Prostate gland (tissue), 2 donors: ENCODE results near the gene DPAGT1. TPM values are rescaled to one million over a fixed set of nuclear protein-coding genes. Genes with fewer than 3 reads are reported as not detected.

Experiments
- DNase-seq: peaks from one replicate; pipeline ENCODE4 v3.0.0-alpha.2; 2019; ENCODE audit warnings: low spot score
- H3K27ac ChIP-seq, 2 donors: fragments of 200-600 bp; sonication (generic); 2 replicates each; pipeline ENCODE4 v1.5.1; 2017 to 2019
- H3K27me3 ChIP-seq: fragments of 200-600 bp; sonication (generic); replicated peaks from 2 replicates; pipeline ENCODE4 v1.5.1; 2019; ENCODE audit not compliant: insufficient read depth
- H3K36me3 ChIP-seq, 2 donors: fragments of 200-600 bp; sonication (generic); 1 replicate in 1 of 2; 2 replicates in 1 of 2; pipeline versions ENCODE4 v1.5.1 to v1.8.1; 2017 to 2019
- H3K4me1 ChIP-seq: fragments of 200-600 bp; sonication (generic); replicated peaks from 2 replicates; pipeline ENCODE4 v1.5.1; 2019
- H3K4me3 ChIP-seq, 2 donors: fragments of 200-600 bp; sonication (generic); 2 replicates each; pipeline ENCODE4 v1.5.1; 2017 to 2019
- H3K9me3 ChIP-seq: fragments of 200-600 bp; sonication (generic); 2 replicates; pipeline ENCODE4 v1.5.1; 2017
- POLR2A ChIP-seq: fragments of 450-650 bp; IDR thresholded peaks from one replicate; pipeline ENCODE4 v1.6.1; 2016; ENCODE audit warnings: antibody characterized with exemption, mild to moderate bottlenecking
- POLR2AphosphoS5 ChIP-seq: sonication (generic); formaldehyde crosslinking; IDR thresholded peaks from one replicate; pipeline ENCODE4 v1.6.1; 2017; ENCODE audit warnings: antibody characterized with exemption
- WGBS: methylation state at CpG from one replicate; pipeline ENCODE4 v1.1.5; 2018; 5-methylcytosine and 5-hydroxymethylcytosine counted together
- intact Hi-C: fragments of 100-400 bp; cut with DNase I; formaldehyde crosslinking; loops from one replicate; pipeline ENCODE4 v1.14.2; 2022
- total RNA-seq, 2 donors: library from RNA; depleted of rRNA; stranded (reverse); fragments of >200 nt; gene quantifications; one replicate each; pipeline ENCODE4 v1.1.0, GENCODE V29; 2016
- TF ChIP-seq, protein P1 (sequence below), 4 experiments: fragments of 200-600 bp in 2 of 4; fragments of 450-650 bp in 2 of 4; sonication (generic) in 2 of 4; IDR thresholded peaks; 1 replicate in 3 of 4; 2 replicates in 1 of 4; pipeline ENCODE4 v1.5.1; 2016 to 2019; ENCODE audit warnings: antibody characterized with exemption in 4 of 4, mild to moderate bottlenecking in 2 of 4, moderate library complexity in 2 of 4

Gene DPAGT1
- total RNA-seq, 2 donors from 2014 or later, result 39.6 to 49.6 TPM

DNA sequence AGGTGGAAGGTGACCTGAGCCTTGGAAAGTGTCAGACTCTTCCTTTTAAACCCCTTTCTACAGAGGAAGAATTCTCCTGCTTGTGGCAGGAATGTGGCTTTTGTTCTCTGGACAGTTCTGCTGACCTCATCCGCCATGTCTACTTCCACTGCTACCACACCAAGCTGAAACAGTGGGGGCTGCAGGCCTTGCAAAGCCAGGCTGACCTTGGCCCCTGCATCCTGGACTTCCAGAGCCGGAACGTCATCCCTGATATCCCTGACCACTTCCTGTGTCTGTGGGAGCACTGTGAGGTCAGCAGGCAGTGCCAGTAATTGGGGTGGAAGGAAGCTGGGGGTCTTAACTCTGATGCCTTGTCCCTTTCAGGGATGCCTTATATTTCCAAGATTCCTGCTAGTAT is 29.0 kb upstream of the DPAGT1 start:
- TF ChIP-seq, protein P1, sequence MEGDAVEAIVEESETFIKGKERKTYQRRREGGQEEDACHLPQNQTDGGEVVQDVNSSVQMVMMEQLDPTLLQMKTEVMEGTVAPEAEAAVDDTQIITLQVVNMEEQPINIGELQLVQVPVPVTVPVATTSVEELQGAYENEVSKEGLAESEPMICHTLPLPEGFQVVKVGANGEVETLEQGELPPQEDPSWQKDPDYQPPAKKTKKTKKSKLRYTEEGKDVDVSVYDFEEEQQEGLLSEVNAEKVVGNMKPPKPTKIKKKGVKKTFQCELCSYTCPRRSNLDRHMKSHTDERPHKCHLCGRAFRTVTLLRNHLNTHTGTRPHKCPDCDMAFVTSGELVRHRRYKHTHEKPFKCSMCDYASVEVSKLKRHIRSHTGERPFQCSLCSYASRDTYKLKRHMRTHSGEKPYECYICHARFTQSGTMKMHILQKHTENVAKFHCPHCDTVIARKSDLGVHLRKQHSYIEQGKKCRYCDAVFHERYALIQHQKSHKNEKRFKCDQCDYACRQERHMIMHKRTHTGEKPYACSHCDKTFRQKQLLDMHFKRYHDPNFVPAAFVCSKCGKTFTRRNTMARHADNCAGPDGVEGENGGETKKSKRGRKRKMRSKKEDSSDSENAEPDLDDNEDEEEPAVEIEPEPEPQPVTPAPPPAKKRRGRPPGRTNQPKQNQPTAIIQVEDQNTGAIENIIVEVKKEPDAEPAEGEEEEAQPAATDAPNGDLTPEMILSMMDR (IDR thresholded peaks at IDR 0.05), result no peak
- TF ChIP-seq POLR2A (no peak), POLR2AphosphoS5 (no peak)
- H3K27me3 ChIP-seq, result no peaks in the 10 kb centered on the region
- H3K27ac ChIP-seq, result no peak overlapping the region
- intact Hi-C loops, result no loop called here
- H3K36me3 ChIP-seq, result peaks cover 0 to 18% of the 10 kb centered on the region in 2 donors
- no peak overlapping the region for H3K4me3 ChIP-seq
- no peaks in the 10 kb centered on the region for H3K4me1 ChIP-seq
- 83% methylated on average over 3 of the region's 3 CpGs for WGBS
- DNase-seq, result no peak
- H3K9me3 ChIP-seq, result no peaks in the 10 kb centered on the region

- Histone ChIP-seq H3K9me3 (no peaks in the 10 kb centered on the region), H3K27ac (no peak overlapping the region), H3K4me1 (peaks cover 6% of the 10 kb centered on the region), H3K4me3 (no peak overlapping the region), H3K36me3 (peaks cover 0 to 6% of the 10 kb centered on the region in 2 donors), H3K27me3 (no peaks in the 10 kb centered on the region)
- TF ChIP-seq, protein P1 (IDR thresholded peaks at IDR 0.05), result no peak
- TF ChIP-seq POLR2A (no peak), POLR2AphosphoS5 (no peak)
- WGBS, result 62% methylated on average over 5 of the region's 5 CpGs
- no peak for DNase-seq
- intact Hi-C loops, result no loop called here
These were observed 25.1 kb upstream of the DPAGT1 start for GRCh38 chr11:119126675-119127268.

DNA sequence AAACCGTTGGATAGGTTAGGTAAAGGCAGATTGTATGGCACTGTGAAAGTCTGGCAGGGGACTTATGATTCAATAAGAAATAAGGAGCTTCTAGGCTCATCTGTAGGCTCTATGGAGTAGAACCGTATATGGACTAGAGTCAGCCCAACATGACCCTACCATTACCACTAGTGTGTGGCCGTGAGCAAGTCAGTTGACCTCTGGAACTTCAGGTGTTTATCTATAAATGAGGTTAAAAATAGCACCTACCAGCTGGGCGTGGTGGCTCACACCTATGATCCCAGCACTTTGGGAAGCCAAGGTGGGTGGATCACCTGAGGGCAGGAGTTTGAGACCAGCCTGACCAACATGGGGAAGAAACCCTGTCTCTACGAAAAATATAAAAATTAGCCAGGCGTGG is 24.2 kb upstream of the DPAGT1 start:
- H3K9me3 ChIP-seq, result no peaks in the 10 kb centered on the region
- no peak overlapping the region for H3K27ac ChIP-seq
- intact Hi-C loops, result no loop called here
- peaks cover 6% of the 10 kb centered on the region for H3K4me1 ChIP-seq
- no peak for DNase-seq
- 94% methylated on average over 6 of the region's 6 CpGs for WGBS
- TF ChIP-seq POLR2A, result no peak
- TF ChIP-seq, protein P1 (IDR thresholded peaks at IDR 0.05), result no peak
- no peak for TF ChIP-seq POLR2AphosphoS5
- H3K4me3 ChIP-seq, result no peak overlapping the region
- H3K27me3 ChIP-seq, result no peaks in the 10 kb centered on the region
- H3K36me3 ChIP-seq, result no peaks in the 10 kb centered on the region

DNA sequence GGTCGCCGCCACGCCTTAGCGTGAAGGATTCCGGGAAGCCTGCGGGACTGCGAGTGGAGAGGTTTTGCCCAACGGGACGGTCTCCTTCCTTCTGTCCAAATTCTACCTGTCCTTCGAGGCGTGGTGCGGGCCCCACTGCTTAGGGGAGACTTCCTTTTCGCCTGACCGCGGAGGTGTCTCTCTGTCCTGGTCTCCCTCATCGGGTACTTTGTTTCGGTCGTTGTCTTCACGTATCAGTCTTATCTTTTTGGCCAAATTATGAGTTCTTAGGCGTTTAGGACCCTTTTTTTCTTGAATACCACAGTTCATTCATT is 20.1 kb upstream of the DPAGT1 start:
- no peaks in the 10 kb centered on the region for H3K36me3 ChIP-seq
- H3K9me3 ChIP-seq, result no peaks in the 10 kb centered on the region
- intact Hi-C loops, result no loop called here
- under 1% methylated on average over 19 of the region's 20 CpGs for WGBS
- H3K27me3 ChIP-seq, result no peaks in the 10 kb centered on the region
- H3K4me3 ChIP-seq, result peak overlapping the region; percentile 79 to 88
- peaks cover 8% of the 10 kb centered on the region for H3K4me1 ChIP-seq
- no peak for TF ChIP-seq POLR2AphosphoS5
- DNase-seq, result no peak
- H3K27ac ChIP-seq, result peak overlapping the region; percentile 68 to 77

GRCh38 chr11:119121008-119121810 is 19.6 kb upstream of the DPAGT1 start, which contains the start of gene HINFP:
Gene HINFP, plus strand, starts transcription at chr11:119121580. Its CDS starts 5,365 bp downstream, at chr11:119126945.
- DNase-seq, result peak; percentile 100
- Histone ChIP-seq H3K27me3 (no peaks in the 10 kb centered on the region), H3K27ac (peak within 1 kb of the TSS; percentile 69 to 77), H3K4me3 (peak within 1 kb of the TSS; percentile 79 to 88), H3K4me1 (peaks cover 8% of the 10 kb centered on the region), H3K36me3 (no peaks in the 10 kb centered on the region), H3K9me3 (no peaks in the 10 kb centered on the region)
- intact Hi-C loops, result no loop called here
- TF ChIP-seq, protein P1 (IDR thresholded peaks at IDR 0.05), result no peak
- peak; percentile 52 for TF ChIP-seq POLR2A
- TF ChIP-seq POLR2AphosphoS5, result peak; percentile 96
- WGBS, result under 1% methylated on average over 46 of the region's 54 CpGs
